Stimulated activated CD4-positive, alpha-beta T cell treated with anti-CD3 and anti-CD28 coated beads, Interleukin-12 subunit alpha, Interleukin-12 subunit beta, amount 100 ng/mL, for 4 hours (primary cell): ENCODE data around the gene MXRA7.
"Not testable (repeated sequence)": the region's sequence is repeated elsewhere in the genome, so short reads cannot be mapped to it uniquely, and the experiment has no call there.

ENCODE experiments used
- DNase-seq: peaks from one replicate; pipeline ENCODE4 v3.0.0-alpha.2; 2020

MXRA7 gene

GRCh38 chr17:76735006-76735405, 24.2 kb upstream of the MXRA7 start:
- DNase-seq = no peak

- DNase-seq = no peak
These were observed 23.5 kb upstream of the MXRA7 start for GRCh38 chr17:76734080-76734840.

DNA sequence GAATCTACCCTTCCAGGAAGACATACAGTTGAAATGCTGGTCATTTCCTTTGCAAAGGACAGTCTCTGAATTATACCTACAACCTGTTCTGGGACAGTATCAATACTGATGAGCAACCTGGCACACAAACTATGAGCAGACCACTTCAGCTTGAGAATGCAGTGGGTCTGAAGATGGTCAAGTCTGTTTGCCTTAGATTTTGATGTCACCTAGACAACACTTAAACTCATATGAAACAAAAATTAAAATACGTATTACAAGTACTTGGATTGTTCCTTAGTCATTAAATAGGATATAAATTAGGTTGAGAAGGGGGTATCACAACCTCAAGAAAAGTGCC, 22.8 kb upstream of the MXRA7 start:
- no peak for DNase-seq

- DNase-seq = no peak
These were observed 22.2 kb upstream of the MXRA7 start for GRCh38 chr17:76732734-76733617.

- DNase-seq = not testable (repeated sequence)
These were observed 21.3 kb upstream of the MXRA7 start for GRCh38 chr17:76731800-76732733.

- no peak for DNase-seq
These were observed 17.1 kb upstream of the MXRA7 start for GRCh38 chr17:76727745-76728456.

- DNase-seq = peak; percentile 76
These were observed 16.3 kb upstream of the MXRA7 start, which contains the start of gene METTL23 for GRCh38 chr17:76726776-76727718. Gene METTL23, plus strand, starts transcription at chr17:76726839. Its CDS starts 2,872 bp downstream, at chr17:76729711.

DNA sequence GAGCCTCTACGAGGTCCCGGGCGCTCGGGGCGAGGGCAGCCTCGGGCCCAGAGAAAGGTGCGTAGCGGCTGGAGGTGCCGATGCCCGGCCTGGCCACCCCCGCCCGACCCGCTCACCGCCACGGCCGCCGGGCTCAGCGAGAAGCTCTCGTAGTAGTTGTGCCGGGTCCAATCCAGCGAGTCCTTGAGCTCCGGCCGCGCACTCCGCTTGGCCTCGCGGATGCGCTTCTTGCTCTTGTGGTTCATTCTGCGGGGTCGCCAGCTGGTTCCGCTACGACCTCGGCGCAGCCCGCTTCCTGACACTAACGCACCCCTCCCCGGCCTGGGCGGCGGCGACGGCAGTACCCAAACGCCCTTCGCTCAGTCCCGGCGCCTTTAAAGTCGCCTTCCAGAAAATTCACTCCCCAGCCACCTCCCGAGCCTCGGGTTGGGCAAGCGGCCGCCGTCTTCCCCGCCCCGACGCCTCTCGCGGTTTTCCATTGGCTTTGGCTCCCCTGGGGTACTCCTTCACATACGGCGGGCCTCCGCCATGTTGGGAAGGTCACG, 15.5 kb upstream of the MXRA7 start, which contains the start of gene JMJD6:
TSS of gene JMJD6 (minus strand) at position 376 of the 545 bp plus-strand sequence. CDS start at position 245, 131 bp downstream.
- peak; percentile 91 for DNase-seq

- peak; percentile 72 for DNase-seq
These were observed 14.9 kb upstream of the MXRA7 start for GRCh38 chr17:76725580-76726230.

GRCh38 chr17:76723812-76724211, 13.0 kb upstream of the MXRA7 start:
- no peak for DNase-seq

DNA sequence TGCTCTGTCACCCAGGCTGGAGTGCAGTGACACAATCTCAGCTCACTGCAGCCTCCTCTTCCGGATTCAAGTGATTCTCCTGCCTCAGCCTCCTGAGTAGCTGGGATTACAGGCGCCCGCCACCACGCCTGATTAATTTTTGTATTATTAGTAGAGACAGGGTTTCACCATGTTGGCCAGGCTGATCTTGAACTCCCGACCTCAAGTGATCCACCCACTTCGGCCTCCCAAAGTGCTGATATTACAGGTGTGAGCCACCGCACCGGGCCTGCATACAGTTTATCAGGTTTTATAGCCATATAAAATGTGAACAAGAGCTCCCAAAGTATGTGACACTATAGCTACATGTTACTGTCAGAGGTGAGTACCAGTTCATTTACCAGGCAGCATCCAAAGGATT, 12.2 kb upstream of the MXRA7 start:
- DNase-seq = not testable (repeated sequence)

DNA sequence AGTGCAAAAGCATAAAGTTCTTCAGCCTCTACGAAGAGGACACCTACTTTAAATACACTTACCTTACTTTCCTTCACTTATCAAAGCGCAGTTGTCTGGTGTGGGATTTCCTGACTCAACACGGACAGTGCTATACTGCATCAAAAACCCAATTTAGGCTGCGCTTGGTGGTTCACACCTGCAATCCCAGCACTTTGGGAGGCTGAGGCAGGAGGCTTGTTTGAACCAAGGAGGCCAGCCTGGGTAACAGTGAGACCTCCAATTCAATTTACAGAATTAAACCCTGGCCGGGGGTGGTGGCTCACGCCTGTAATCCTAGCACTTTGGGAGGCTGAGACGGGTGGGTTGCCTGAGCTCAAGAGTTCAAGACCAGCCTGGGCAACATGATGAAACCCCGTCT, 11.5 kb upstream of the MXRA7 start:
- no peak for DNase-seq

- no peak for DNase-seq
These were observed 10.7 kb upstream of the MXRA7 start for GRCh38 chr17:76721463-76721862.

GRCh38 chr17:76720941-76721340, 10.2 kb upstream of the MXRA7 start:
- DNase-seq = no peak

DNA sequence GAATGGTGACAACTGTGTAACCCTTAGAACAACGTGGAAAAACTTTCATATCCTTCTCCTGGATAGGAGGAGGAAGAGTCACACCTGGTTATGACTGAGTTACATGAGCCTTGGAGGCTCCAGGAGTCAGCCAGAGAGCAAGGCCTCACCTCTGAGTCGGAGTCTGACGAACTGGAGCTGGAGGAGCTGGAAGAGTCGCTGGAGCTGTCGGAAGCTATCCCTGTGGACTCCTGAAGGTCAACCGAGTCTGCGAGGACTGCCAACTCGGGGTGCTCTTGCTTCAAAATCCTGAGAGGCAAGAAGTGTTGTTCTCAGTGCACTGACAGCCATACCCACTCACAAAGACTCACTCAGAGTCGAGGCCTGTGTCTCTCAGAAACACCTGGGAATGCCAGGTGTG, 9.4 kb upstream of the MXRA7 start:
- no peak for DNase-seq

DNA sequence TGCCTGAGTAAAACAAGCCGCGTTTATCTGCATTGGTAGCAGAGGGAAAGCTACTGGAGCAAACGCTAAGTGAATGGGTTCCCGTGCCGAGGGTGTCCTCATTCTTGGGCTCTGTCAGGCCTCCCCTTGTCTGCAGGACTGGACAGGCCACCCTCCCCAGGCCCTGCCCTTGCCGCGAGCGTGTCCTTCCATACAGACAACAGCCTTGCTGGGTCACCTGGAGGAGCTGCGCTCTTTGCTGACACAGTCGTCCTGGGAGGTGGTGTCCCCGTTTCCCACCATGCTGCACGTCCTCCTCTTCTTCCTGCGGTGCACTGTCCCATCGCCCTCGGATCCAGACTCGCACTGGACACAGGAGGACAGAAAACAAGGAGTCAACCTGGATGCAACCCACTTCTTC, 7.8 kb upstream of the MXRA7 start:
- no peak for DNase-seq

DNA sequence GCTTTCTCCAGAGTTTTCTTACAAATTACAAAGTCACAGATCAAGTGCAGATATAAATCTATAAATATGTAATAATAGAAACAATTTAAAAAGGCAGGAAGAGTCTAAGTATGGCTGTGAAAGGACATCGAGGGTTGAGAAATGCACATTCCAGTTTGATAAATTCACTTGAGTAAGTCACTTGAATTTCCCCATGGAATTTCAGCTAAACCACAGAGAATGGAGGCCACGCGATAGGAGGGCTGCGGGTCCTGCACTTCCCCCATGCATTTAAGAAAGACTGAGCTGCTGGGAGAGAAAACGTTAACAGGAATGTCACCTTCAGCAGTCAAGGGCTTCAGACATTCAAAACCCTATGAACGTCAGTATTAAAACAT, 6.1 kb upstream of the MXRA7 start:
- DNase-seq = no peak

DNA sequence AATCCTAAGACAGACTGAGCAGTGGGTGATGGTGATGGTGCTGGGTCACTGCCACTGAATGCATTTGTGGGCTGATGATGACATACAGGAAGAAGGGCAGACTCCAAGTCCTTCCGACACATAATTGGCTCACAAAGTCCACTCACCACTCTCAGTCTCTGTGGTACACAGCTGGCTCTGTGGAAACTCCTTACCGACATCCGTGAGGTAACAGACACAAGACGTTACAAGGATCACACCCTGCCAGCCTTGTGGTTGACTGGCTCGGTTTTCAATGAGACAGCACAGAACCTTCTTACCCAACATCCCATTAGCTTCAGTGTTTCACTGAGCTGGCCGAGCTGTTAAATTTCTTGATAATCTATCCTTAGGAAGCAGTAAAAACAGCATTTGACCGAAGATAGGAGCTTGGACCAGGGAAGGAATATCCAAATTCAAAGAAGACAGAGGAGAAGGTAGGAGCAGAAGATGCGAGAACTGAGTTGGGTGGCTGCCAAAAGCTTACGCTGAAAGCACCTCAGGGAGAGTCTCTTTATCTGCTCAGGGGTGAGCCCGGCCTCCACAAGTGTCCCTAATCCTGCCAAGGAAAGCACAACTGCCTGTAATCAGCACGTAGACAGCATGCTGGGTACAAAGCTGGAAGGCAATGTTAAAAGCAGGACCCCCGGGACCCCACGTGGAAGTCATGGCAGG, 5.5 kb upstream of the MXRA7 start:
- no peak for DNase-seq

- DNase-seq = no peak
These were observed 4.7 kb upstream of the MXRA7 start for GRCh38 chr17:76715496-76715830.
